OCI-LY7 (cell line): Measurements from ENCODE around the gene TRRAP. TPM values are rescaled to one million over a fixed set of nuclear protein-coding genes. Genes with fewer than 3 reads are reported as not detected.

Experiments
- BruUV-seq: library from RNA; stranded (reverse); fragments of 400-500 nt; replicated peaks from 2 replicates; lab custom pipeline; 2021; lab: Mats Ljungman, UMichigan
- CTCF ChIA-PET: fragments of 300-600 bp; sonication (Branson Sonifier 250); formaldehyde crosslinking; loops from one replicate; lab custom pipeline; 2022; ENCODE audit warnings: antibody characterized with exemption; ENCODE audit not compliant: unreplicated experiment; lab: Charles Lee
- POLR2A ChIA-PET: fragments of 300-600 bp; sonication (Branson Sonifier 250); formaldehyde crosslinking; loops from one replicate; lab custom pipeline; 2022; ENCODE audit warnings: antibody characterized with exemption; lab: Charles Lee
- DNase-seq: peaks from one replicate; pipeline ENCODE4 v3.0.0-alpha.2; 2015; ENCODE audit warnings: low spot score
- H2AFZ ChIP-seq: fragments of 200-600 bp; sonication (generic), shearing (Covaris generic); 2 replicates; pipeline ENCODE4 v1.6.1; 2014; ENCODE audit warnings: mild to moderate bottlenecking, antibody characterized with exemption, low read length, moderate library complexity
- H3K27ac ChIP-seq: fragments of 200-600 bp; sonication (generic); 2 replicates; pipeline ENCODE4 v1.5.1; 2014; ENCODE audit warnings: mixed run types, low read depth, mild to moderate bottlenecking, moderate library complexity, low read length, inconsistent platforms; ENCODE audit not compliant: poor library complexity, severe bottlenecking
- H3K36me3 ChIP-seq: fragments of 200-600 bp; sonication (generic); 2 replicates; pipeline ENCODE4 v1.6.1; 2014; ENCODE audit warnings: mild to moderate bottlenecking, antibody characterized with exemption, low read length, moderate library complexity, mixed read lengths; ENCODE audit not compliant: insufficient read depth
- H3K4me1 ChIP-seq: fragments of 200-600 bp; sonication (generic); 2 replicates; pipeline ENCODE4 v1.5.1; 2014; ENCODE audit warnings: mild to moderate bottlenecking, low read length; ENCODE audit not compliant: insufficient read depth, poor library complexity, severe bottlenecking
- H3K4me2 ChIP-seq: fragments of 200-600 bp; sonication (generic); 2 replicates; pipeline ENCODE4 v1.6.1; 2014; ENCODE audit warnings: mild to moderate bottlenecking, low read length
- H3K4me3 ChIP-seq: fragments of 200-600 bp; sonication (generic); 2 replicates; pipeline ENCODE4 v1.5.1; 2014; ENCODE audit warnings: mild to moderate bottlenecking, low read depth, low read length; ENCODE audit not compliant: poor library complexity, severe bottlenecking
- H3K79me2 ChIP-seq: fragments of 200-600 bp; sonication (generic); 2 replicates; pipeline ENCODE4 v1.6.1; 2016; ENCODE audit warnings: low read depth, mild to moderate bottlenecking, low read length, moderate library complexity, mixed read lengths; ENCODE audit not compliant: insufficient read depth
- H3K9me2 ChIP-seq: fragments of 200-600 bp; sonication (generic); 2 replicates; pipeline ENCODE4 v1.6.1; 2016; ENCODE audit warnings: mild to moderate bottlenecking, low read length, mixed read lengths; ENCODE audit not compliant: insufficient read depth
- H3K9me3 ChIP-seq: fragments of 200-600 bp; sonication (generic); 2 replicates; pipeline ENCODE4 v1.6.1; 2014; ENCODE audit warnings: mild to moderate bottlenecking, mixed run types, low read length, mixed read lengths
- H4K20me1 ChIP-seq: fragments of 200-600 bp; sonication (generic); 2 replicates; pipeline ENCODE4 v1.6.1; 2014; ENCODE audit warnings: mild to moderate bottlenecking, antibody characterized with exemption, low read length, moderate library complexity, mixed read lengths; ENCODE audit not compliant: insufficient read depth
- EZH2phosphoT487 ChIP-seq: fragments of 200-600 bp; sonication (generic); IDR thresholded peaks from 2 replicates; pipeline ENCODE4 v1.6.1; 2018; ENCODE audit warnings: low read depth, borderline replicate concordance, mild to moderate bottlenecking, mixed run types, antibody characterized with exemption, low read length, moderate library complexity, mixed read lengths
- intact Hi-C: fragments of 100-400 bp; cut with micrococcal nuclease; formaldehyde crosslinking; loops from one replicate; pipeline ENCODE4 v1.10.0; 2022; ENCODE audit not compliant: unreplicated experiment
- total RNA-seq, 2 experiments: library from RNA; depleted of rRNA in 1 of 2; stranded (reverse); fragments of >200 nt in 1 of 2; shearing (Covaris generic) in 1 of 2; gene quantifications; 2 replicates each; pipeline ENCODE4 v1.2.3, GENCODE V29; 2014 to 2022
- TF ChIP-seq, protein P1 (sequence below): fragments of 200-600 bp; sonication (generic); conservative IDR thresholded peaks from 2 replicates; pipeline ENCODE4 v1.5.1; 2014; ENCODE audit warnings: mild to moderate bottlenecking, antibody characterized with exemption, low read length, moderate library complexity, mixed read lengths

Gene TRRAP
- total RNA-seq, 2 experiments from 2014 or later, result 50.4 to 86.1 TPM

DNA sequence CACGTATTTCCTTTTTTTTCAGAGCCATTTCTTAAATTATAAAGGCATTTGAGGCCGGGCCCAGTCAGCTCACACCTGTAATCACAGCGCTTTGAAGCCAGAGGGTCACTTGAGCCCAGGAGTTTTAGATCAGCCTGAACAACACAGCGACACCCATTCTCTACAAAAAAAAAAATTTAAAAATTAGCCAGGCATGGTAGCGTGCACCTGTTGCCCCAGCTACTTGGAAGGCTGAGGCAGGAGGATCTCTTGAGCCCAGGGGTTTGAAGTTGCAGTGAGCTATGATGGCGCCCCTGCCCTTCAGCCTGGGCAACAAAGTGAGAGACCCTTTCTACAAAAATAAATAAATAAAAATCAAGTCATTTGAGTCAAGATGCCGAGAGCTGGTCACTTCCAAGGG, 11.6 kb upstream of the TRRAP start:
- no peak for DNase-seq
- no peaks in the 10 kb centered on the region for H3K36me3 ChIP-seq
- H3K4me3 ChIP-seq, result no peak overlapping the region
- 0 out of 2 replicates have a peak overlapping the region, but pooled peaks have one; percentile 4 for H3K4me2 ChIP-seq
- H3K27ac ChIP-seq, result no peak overlapping the region
- POLR2A ChIA-PET, result interaction anchor here (0.6 to 0.7 kb wide), 3 partner anchors 230 to 473 kb away, joined by 3 read pairs; no protein-coding TSS in a partner anchor
- intact Hi-C loops, result no loop called here
- H3K9me3 ChIP-seq, result no peaks in the 10 kb centered on the region
- H3K9me2 ChIP-seq, result no peaks in the 10 kb centered on the region
- H4K20me1 ChIP-seq, result no peaks in the 10 kb centered on the region
- H2AFZ ChIP-seq, result no peak overlapping the region
- BruUV-seq, result no TSS peak
- TF ChIP-seq, protein P1, sequence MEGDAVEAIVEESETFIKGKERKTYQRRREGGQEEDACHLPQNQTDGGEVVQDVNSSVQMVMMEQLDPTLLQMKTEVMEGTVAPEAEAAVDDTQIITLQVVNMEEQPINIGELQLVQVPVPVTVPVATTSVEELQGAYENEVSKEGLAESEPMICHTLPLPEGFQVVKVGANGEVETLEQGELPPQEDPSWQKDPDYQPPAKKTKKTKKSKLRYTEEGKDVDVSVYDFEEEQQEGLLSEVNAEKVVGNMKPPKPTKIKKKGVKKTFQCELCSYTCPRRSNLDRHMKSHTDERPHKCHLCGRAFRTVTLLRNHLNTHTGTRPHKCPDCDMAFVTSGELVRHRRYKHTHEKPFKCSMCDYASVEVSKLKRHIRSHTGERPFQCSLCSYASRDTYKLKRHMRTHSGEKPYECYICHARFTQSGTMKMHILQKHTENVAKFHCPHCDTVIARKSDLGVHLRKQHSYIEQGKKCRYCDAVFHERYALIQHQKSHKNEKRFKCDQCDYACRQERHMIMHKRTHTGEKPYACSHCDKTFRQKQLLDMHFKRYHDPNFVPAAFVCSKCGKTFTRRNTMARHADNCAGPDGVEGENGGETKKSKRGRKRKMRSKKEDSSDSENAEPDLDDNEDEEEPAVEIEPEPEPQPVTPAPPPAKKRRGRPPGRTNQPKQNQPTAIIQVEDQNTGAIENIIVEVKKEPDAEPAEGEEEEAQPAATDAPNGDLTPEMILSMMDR, result no peak
- no peak for TF ChIP-seq EZH2phosphoT487
- CTCF ChIA-PET, result no interaction called here
- no peaks in the 10 kb centered on the region for H3K79me2 ChIP-seq
- H3K4me1 ChIP-seq, result peaks cover 36% of the 10 kb centered on the region

DNA sequence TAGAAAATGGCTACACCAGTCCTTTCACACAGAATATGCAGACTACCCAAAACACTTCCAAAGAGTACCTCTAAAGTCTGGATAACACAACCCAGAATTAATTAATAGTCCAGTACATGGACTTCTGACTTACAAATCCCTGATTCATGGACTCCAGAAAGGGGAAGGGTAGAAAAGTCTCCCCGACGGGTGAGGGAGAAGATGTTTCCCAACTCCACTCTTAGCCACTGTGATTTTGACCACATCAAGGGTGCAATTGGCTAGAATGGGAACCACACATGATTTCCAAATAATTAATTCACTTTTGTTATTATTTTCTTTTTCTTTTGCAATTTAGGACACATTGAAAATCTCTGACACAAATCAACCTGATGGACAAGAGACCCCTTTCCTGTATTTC, 9.9 kb upstream of the TRRAP start:
- ChIA-PET CTCF (no interaction called here), POLR2A (no interaction called here)
- intact Hi-C loops, result no loop called here
- Histone ChIP-seq H3K9me3 (no peaks in the 10 kb centered on the region), H3K27ac (no peak overlapping the region), H2AFZ (no peak overlapping the region), H3K79me2 (no peaks in the 10 kb centered on the region), H3K4me2 (no peak overlapping the region), H3K4me1 (peaks cover 40% of the 10 kb centered on the region), H3K4me3 (no peak overlapping the region), H3K36me3 (no peaks in the 10 kb centered on the region), H4K20me1 (no peaks in the 10 kb centered on the region), H3K9me2 (no peaks in the 10 kb centered on the region)
- BruUV-seq, result no TSS peak
- no peak for DNase-seq
- TF ChIP-seq EZH2phosphoT487, result no peak
- TF ChIP-seq, protein P1, result no peak

DNA sequence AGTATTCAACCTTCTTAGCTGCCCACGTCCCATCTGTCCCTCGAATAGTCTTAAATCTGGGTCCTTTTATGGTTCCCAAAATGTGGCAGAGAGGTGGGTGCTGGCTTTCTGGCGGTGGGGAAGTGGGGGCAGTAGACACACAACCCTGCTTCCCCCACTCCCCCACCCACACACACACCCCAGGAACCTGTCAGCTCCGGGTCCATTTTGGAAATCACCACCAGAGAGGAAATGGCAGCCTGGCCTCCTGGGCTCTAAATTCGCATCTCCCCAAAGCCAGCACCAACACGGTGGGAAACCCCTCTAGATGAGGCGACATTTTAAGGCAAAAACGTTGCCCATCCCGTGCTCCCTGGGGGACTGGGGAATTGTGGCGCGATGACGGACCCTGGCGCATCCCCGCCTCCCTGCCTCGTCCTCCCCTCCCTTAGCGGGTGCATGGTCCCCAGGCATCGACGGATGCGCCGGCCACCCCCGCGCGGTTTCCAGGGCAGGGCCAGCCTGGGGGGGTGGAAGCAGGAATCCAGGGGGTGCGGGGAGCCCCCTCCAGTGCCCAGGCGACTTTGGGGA, 9.2 kb upstream of the TRRAP start:
- H3K36me3 ChIP-seq, result no peaks in the 10 kb centered on the region
- peaks cover 40% of the 10 kb centered on the region for H3K4me1 ChIP-seq
- intact Hi-C loops, result no loop called here
- H3K4me3 ChIP-seq, result peak overlapping the region; percentile 64
- peak overlapping the region; percentile 66 for H3K4me2 ChIP-seq
- no peaks in the 10 kb centered on the region for H3K9me3 ChIP-seq
- ChIA-PET POLR2A (no interaction called here), CTCF (no interaction called here)
- TF ChIP-seq, protein P1, result no peak
- H2AFZ ChIP-seq, result peak overlapping the region; percentile 27; the same call in 1 of the 2 replicates
- no TSS peak for BruUV-seq
- no peaks in the 10 kb centered on the region for H3K79me2 ChIP-seq
- H4K20me1 ChIP-seq, result no peaks in the 10 kb centered on the region
- H3K9me2 ChIP-seq, result no peaks in the 10 kb centered on the region
- no peak for DNase-seq
- H3K27ac ChIP-seq, result no peak overlapping the region
